Transverse colon (tissue), 3 donors: ENCODE results near the gene FBXO17.

ENCODE experiments used
- EP300 ChIP-seq: sonication (generic); formaldehyde crosslinking; IDR thresholded peaks from one replicate; pipeline ENCODE4 v1.6.1; 2017; ENCODE audit warnings: antibody characterized with exemption, low read depth
- TF ChIP-seq, protein P1 (sequence below), 5 experiments: fragments of 200-600 bp in 3 of 5; fragments of 450-650 bp in 2 of 5; sonication (generic) in 3 of 5; IDR thresholded peaks; 1 replicate in 2 of 5; 2 replicates in 3 of 5; pipeline ENCODE4 v1.5.1; 2016 to 2017; ENCODE audit warnings: antibody characterized with exemption in 5 of 5, inconsistent platforms in 3 of 5, mild to moderate bottlenecking in 2 of 5, moderate library complexity in 1 of 5

DNA sequence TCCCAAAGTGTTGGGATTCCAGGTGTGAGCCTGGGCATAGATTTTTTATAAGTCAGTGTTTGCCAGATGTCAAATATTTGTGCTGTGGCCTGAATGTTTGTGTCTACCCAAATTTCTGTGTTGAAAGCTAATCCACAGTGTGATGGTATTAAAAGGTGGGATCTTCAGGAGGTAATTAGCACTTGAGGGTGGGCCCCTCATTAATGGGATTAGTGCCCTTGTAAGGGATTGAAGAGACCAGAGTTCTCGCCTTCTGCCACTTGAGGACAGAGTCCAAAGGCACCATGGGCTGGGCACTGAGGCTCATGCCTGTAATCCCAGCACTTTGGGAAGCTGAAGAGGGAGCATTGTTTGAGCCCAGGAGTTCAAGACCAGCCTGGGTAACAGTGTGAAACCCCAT is 9.7 kb upstream of the FBXO17 start:
- TF ChIP-seq, protein P1, sequence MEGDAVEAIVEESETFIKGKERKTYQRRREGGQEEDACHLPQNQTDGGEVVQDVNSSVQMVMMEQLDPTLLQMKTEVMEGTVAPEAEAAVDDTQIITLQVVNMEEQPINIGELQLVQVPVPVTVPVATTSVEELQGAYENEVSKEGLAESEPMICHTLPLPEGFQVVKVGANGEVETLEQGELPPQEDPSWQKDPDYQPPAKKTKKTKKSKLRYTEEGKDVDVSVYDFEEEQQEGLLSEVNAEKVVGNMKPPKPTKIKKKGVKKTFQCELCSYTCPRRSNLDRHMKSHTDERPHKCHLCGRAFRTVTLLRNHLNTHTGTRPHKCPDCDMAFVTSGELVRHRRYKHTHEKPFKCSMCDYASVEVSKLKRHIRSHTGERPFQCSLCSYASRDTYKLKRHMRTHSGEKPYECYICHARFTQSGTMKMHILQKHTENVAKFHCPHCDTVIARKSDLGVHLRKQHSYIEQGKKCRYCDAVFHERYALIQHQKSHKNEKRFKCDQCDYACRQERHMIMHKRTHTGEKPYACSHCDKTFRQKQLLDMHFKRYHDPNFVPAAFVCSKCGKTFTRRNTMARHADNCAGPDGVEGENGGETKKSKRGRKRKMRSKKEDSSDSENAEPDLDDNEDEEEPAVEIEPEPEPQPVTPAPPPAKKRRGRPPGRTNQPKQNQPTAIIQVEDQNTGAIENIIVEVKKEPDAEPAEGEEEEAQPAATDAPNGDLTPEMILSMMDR (IDR thresholded peaks at IDR 0.05) = no peak
- no peak for TF ChIP-seq EP300
